ENCODE data around the gene ACTR5.
A peak's percentile ranks its signal among the peaks of the same experiment; 100 is the strongest.

The ACTR5 gene

DNA sequence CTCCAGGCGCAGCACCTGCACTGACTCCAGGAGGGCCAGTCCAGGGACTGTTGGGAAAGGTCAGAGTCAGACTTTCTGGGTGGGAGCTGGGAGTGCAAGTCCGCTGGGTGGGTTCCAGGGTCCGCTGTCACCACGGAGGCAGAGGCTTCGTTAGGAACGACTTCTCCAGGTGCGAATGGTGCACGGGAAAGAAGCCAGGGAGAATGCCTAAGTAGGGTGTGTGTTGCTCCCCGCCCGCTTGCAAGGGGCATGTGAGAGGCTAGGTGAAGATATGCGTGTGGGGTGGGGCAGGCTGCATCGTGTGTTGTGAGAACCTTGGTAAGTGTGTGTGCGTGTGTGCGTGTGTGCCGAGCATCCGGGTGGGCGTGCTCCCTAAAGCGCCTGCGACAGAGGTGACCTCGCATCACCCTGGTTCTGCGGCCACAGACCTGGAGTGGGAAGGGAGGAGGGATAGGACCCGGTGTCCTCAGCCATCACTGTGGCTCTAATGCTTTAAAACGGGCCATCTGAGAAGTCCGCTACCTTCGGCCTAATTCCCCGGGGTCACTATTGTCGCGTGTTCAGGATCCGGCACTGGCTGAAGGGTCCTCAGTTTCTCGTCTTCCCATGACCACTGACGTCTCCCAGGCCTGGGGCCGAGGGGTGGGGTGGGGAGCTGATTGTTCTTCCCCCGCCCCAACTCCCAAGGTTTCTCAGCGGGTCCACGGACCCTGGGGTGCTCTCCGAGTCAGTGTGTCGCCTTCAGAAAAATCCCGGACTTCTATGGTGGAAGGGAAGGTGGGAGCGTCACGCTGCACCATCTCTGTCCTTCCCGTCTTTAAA is 17.9 kb upstream of the ACTR5 start:
- peaks cover 8% of the 10 kb centered on the region for H3K4me1 ChIP-seq (ENCODE audit: control insufficient read depth, insufficient read depth, low read length)
- no peak overlapping the region for H3K9ac ChIP-seq (ENCODE audit: low read depth, low read length)
- peak overlapping the region; percentile 40 for H3K4me3 ChIP-seq (ENCODE audit: low read depth, low read length)
- H3K27me3 ChIP-seq (ENCODE audit: control insufficient read depth, insufficient read depth, low read length), result peaks cover 97% of the 10 kb centered on the region
- no peaks in the 10 kb centered on the region for H3K36me3 ChIP-seq (ENCODE audit: control insufficient read depth, insufficient read depth, low read length)
- H3K9me3 ChIP-seq (ENCODE audit: control insufficient read depth, insufficient read depth, low read length), result no peaks in the 10 kb centered on the region

DNA sequence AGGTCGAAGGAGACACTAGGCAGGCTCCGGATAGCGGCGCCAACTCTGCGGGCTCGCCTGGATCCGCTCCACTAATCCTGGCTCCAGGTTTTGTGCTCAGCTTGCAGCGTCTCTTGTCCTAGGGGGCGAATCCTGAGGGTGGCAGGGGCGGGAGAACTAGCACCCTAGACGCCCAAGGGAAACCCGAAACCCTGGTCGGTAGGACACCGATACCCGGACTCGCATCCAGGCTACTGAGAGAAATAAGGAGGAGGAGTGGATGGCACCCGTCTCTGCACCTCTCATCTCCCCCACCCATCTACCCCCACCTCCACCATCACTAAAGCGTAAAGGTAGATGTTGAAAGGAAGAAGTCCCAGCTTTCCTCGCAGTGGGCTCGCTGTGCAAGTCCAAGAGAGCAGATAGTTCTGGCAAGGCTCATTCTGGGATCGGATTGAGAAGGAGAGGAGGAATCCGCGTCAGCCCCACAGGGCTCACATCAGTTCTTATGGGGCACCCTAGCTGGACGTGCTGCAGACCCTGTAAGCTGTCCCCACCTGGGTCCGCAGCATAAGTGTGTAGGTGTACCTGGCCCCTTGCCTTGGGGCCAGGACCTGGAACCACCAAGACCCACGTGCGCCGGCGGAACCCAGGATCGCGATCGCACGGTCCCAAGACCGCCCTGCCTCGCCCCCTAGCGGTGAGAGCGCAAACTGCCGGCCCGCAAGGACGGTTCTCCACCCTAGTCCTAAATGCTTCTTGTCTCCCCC is 17.1 kb upstream of the ACTR5 start:
- Histone ChIP-seq H3K4me1 (ENCODE audit: control insufficient read depth, insufficient read depth, low read length) (peaks cover 8% of the 10 kb centered on the region), H3K4me3 (ENCODE audit: low read depth, low read length) (peak overlapping the region; percentile 54), H3K9ac (ENCODE audit: low read depth, low read length) (no peak overlapping the region), H3K9me3 (ENCODE audit: control insufficient read depth, insufficient read depth, low read length) (no peaks in the 10 kb centered on the region), H3K36me3 (ENCODE audit: control insufficient read depth, insufficient read depth, low read length) (no peaks in the 10 kb centered on the region), H3K27me3 (ENCODE audit: control insufficient read depth, insufficient read depth, low read length) (peaks cover 97% of the 10 kb centered on the region)

DNA sequence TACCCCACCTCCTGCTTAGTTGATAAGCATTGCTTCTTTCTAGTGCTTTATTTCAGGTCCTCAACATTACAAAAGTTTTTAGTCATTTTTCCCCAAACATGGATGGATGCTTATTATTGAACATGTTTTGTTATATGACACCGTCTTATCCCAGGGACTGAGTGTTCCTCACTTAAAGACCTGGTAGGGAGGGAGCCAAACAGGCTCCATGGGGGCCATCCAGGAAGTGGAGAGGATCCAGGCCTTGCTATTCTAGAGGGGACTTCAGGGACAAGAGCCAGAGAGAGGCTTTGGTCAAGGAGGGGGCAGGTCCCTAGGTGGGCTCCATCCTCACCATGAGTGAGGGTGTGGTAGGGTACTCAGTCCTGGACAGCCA is 16.5 kb upstream of the ACTR5 start:
- Histone ChIP-seq H3K27me3 (ENCODE audit: control insufficient read depth, insufficient read depth, low read length) (peaks cover 91% of the 10 kb centered on the region), H3K36me3 (ENCODE audit: control insufficient read depth, insufficient read depth, low read length) (no peaks in the 10 kb centered on the region), H3K4me1 (ENCODE audit: control insufficient read depth, insufficient read depth, low read length) (peaks cover 8% of the 10 kb centered on the region), H3K9me3 (ENCODE audit: control insufficient read depth, insufficient read depth, low read length) (no peaks in the 10 kb centered on the region), H3K4me3 (ENCODE audit: low read depth, low read length) (no peak overlapping the region), H3K9ac (ENCODE audit: low read depth, low read length) (no peak overlapping the region)

DNA sequence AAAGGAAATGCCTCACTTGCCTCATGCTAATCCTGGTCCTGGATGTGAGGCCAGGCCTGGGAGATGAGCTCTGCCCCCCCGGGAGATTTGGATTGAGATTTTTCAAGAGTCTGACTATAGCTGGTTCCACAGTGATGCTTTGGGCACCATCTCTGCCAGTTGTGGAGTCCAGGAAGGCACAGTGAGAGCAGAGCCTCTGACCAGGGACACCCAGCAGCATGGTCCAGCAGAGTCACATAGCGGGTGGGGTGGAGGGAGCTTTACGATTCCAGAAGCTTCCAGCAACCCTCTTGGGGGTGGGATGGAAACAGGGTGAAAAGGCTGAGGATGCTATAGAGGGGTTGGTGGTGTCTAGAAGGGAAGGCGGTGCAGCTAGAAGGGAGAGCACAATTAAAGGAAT is 15.3 kb upstream of the ACTR5 start:
- Histone ChIP-seq H3K4me1 (ENCODE audit: control insufficient read depth, insufficient read depth, low read length) (peaks cover 8% of the 10 kb centered on the region), H3K9ac (ENCODE audit: low read depth, low read length) (no peak overlapping the region), H3K4me3 (ENCODE audit: low read depth, low read length) (no peak overlapping the region), H3K36me3 (ENCODE audit: control insufficient read depth, insufficient read depth, low read length) (no peaks in the 10 kb centered on the region), H3K27me3 (ENCODE audit: control insufficient read depth, insufficient read depth, low read length) (peaks cover 80% of the 10 kb centered on the region), H3K9me3 (ENCODE audit: control insufficient read depth, insufficient read depth, low read length) (no peaks in the 10 kb centered on the region)

DNA sequence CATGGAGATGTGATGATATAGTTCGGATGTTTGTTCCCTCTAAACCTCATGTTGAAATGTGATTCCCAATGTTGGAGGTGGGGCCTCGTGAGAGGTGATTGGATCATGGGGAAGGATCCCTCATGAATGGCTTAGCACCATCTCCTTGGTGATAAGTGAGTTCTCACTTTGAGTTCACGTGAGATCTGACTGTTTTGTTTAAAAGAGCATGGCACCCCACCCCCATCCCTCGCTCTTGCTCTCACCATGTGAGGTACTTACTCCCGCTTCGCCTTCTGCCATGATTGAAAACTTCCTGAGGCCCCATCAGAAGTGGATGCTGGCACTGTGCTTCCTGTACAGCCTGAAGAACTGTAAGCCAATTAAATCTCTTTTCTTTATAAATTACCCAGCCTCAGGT is 13.1 kb upstream of the ACTR5 start:
- Histone ChIP-seq H3K4me3 (ENCODE audit: low read depth, low read length) (no peak overlapping the region), H3K9me3 (ENCODE audit: control insufficient read depth, insufficient read depth, low read length) (no peaks in the 10 kb centered on the region), H3K4me1 (ENCODE audit: control insufficient read depth, insufficient read depth, low read length) (peaks cover 1% of the 10 kb centered on the region), H3K36me3 (ENCODE audit: control insufficient read depth, insufficient read depth, low read length) (no peaks in the 10 kb centered on the region), H3K9ac (ENCODE audit: low read depth, low read length) (no peak overlapping the region), H3K27me3 (ENCODE audit: control insufficient read depth, insufficient read depth, low read length) (peaks cover 61% of the 10 kb centered on the region)

DNA sequence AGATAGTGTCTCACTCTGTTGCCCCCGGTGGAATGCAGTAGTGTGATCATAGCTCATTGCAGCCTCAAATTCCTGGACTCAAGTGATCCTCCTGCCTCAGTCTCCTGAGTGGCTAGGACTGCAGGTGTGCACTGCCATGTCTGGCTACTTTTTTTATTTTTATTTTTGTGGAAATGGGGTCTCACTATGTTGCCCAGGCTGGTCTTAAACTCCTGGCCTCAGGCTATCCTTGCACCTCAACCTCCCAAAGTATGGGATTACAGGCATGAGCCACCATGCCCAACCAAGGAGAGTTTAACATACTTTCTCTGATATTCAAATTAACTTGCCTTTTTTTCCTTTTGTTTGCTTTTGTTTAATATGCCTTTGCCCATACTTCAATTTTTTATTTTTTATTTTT is 10.4 kb upstream of the ACTR5 start:
- H3K4me1 ChIP-seq (ENCODE audit: control insufficient read depth, insufficient read depth, low read length), result no peaks in the 10 kb centered on the region
- H3K36me3 ChIP-seq (ENCODE audit: control insufficient read depth, insufficient read depth, low read length), result no peaks in the 10 kb centered on the region
- no peak overlapping the region for H3K9ac ChIP-seq (ENCODE audit: low read depth, low read length)
- H3K27me3 ChIP-seq (ENCODE audit: control insufficient read depth, insufficient read depth, low read length), result peaks cover 55% of the 10 kb centered on the region
- no peaks in the 10 kb centered on the region for H3K9me3 ChIP-seq (ENCODE audit: control insufficient read depth, insufficient read depth, low read length)
- H3K4me3 ChIP-seq (ENCODE audit: low read depth, low read length), result no peak overlapping the region

DNA sequence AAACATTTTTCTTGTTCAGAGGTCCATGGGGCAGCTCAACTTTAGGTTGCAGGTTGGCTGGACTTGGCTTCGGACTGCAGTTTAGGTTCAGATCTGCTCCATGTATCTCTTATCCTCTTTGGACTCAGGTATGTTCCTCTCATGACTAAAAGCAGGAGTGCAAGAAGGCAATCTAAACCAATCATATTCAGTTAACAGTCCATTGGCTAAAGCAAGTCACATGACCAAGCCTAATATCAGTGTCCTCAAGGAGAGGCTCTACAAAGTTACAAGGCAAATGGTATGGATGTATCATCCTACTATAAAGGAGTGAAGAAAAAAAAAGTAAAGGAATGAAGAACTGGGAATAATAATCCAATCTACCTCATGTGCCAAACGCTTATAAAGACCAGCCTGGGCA is 2.5 kb upstream of the ACTR5 start:
- Histone ChIP-seq H3K36me3 (ENCODE audit: control insufficient read depth, insufficient read depth, low read length) (peaks cover 4% of the 10 kb centered on the region), H3K9me3 (ENCODE audit: control insufficient read depth, insufficient read depth, low read length) (no peaks in the 10 kb centered on the region), H3K4me1 (ENCODE audit: control insufficient read depth, insufficient read depth, low read length) (peaks cover 7% of the 10 kb centered on the region), H3K27me3 (ENCODE audit: control insufficient read depth, insufficient read depth, low read length) (peaks cover 42% of the 10 kb centered on the region), H3K4me3 (ENCODE audit: low read depth, low read length) (no peak overlapping the region), H3K9ac (ENCODE audit: low read depth, low read length) (no peak overlapping the region)

DNA sequence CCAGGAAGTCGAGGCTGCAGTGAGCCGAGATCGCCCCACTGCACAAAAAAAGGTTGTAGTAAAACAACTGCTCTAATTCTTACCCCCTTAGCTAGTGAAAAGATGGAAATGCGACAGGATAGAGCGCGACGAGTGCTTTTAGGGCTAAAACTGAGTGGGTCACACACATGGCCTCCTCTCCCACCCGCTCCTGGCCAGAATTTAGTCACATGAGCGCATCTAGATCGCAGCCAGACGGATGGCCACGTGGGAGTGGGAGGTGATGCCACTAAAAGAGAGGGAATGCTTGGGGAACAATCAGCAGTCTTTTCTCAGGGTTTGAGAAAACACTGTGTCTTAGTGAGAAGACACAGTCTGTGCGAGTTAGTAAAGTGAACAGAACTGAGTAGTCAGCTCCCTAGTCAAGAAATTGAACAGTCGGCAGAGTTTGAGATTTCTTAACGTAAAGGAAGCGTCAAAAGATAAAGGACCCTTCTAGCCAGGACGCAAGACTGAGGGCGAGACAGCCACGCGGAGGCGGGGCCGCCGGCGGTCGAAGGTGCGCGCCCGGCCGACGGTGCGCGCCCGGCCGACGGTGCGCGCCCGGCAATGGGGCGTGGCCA is 664 bp upstream of the ACTR5 start:
- Histone ChIP-seq H3K9ac (ENCODE audit: low read depth, low read length) (peak overlapping the region; percentile 47), H3K4me1 (ENCODE audit: control insufficient read depth, insufficient read depth, low read length) (peaks cover 7% of the 10 kb centered on the region), H3K4me3 (ENCODE audit: low read depth, low read length) (peak overlapping the region; percentile 58), H3K36me3 (ENCODE audit: control insufficient read depth, insufficient read depth, low read length) (peaks cover 9% of the 10 kb centered on the region), H3K27me3 (ENCODE audit: control insufficient read depth, insufficient read depth, low read length) (peaks cover 28% of the 10 kb centered on the region), H3K9me3 (ENCODE audit: control insufficient read depth, insufficient read depth, low read length) (no peaks in the 10 kb centered on the region)

DNA sequence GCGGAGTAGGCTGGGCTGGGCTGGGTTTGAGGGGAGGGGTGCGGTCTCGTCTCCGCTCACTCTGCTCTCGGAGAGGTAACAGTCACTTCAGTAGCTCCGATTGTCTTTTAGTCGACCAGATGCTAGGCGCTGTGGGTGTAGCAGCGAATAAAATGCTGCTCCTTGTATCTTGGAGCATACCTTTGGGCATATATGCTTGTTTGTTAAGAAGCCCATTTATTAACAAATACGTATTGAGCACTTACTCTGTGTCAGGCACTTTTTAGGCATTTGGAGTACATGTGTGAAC is 545 bp downstream of the ACTR5 start:
- peaks cover 28% of the 10 kb centered on the region for H3K27me3 ChIP-seq (ENCODE audit: control insufficient read depth, insufficient read depth, low read length)
- no peaks in the 10 kb centered on the region for H3K9me3 ChIP-seq (ENCODE audit: control insufficient read depth, insufficient read depth, low read length)
- H3K4me1 ChIP-seq (ENCODE audit: control insufficient read depth, insufficient read depth, low read length), result peaks cover 7% of the 10 kb centered on the region
- peak overlapping the region; percentile 81 for H3K9ac ChIP-seq (ENCODE audit: low read depth, low read length)
- H3K4me3 ChIP-seq (ENCODE audit: low read depth, low read length), result peak overlapping the region; percentile 90
- peaks cover 9% of the 10 kb centered on the region for H3K36me3 ChIP-seq (ENCODE audit: control insufficient read depth, insufficient read depth, low read length)

DNA sequence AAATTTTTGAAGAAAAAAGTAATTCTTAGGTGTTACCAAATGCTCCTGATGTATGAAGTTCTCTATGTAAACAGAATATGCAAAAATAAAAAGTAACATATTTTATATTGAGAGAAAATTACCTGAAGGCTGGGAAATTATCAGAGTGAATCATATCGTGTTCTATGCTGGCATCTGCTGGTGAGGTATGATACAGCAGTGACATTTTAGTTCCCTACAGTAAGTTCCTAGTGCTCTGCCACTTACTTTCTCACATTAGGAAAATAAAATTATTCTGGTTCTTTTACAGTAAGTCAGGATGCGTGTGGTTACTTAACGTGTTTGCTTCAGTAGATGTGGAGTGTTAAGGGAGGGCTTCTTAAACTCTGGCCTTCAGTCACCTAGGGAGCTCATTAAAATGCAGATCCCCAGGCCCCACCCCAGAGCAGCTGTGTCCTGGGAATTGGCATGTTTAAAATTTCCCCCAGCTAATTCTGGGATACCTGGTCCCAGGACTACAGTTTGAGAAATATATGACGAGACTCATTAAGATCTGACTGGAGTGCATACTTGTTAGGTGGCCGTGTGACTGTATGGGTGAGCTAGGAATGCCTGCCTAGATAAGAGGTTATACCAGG is 3.2 kb downstream of the ACTR5 start:
- Histone ChIP-seq H3K36me3 (ENCODE audit: control insufficient read depth, insufficient read depth, low read length) (peaks cover 13% of the 10 kb centered on the region), H3K27me3 (ENCODE audit: control insufficient read depth, insufficient read depth, low read length) (peaks cover 21% of the 10 kb centered on the region), H3K9me3 (ENCODE audit: control insufficient read depth, insufficient read depth, low read length) (no peaks in the 10 kb centered on the region), H3K4me1 (ENCODE audit: control insufficient read depth, insufficient read depth, low read length) (peaks cover 7% of the 10 kb centered on the region), H3K4me3 (ENCODE audit: low read depth, low read length) (no peak overlapping the region), H3K9ac (ENCODE audit: low read depth, low read length) (no peak overlapping the region)

DNA sequence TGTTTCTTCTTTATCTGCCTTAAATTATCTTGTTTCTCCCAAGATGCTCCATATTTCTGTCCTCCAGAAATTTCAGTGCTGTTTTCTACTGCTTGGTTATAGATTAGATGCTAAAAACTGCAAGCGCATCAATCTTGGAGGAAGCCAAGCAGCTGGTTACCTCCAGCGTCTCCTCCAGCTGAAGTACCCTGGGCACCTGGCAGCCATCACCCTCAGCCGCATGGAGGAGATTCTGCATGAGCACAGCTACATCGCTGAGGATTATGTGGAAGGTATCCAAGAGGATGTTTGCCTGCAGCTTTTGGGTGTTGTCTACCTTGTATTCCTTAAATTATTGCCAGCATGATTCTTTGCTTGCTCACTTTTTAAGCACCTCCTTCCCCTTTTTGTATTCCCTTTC is 3.8 kb downstream of the ACTR5 start:
- no peak overlapping the region for H3K4me3 ChIP-seq (ENCODE audit: low read depth, low read length)
- H3K27me3 ChIP-seq (ENCODE audit: control insufficient read depth, insufficient read depth, low read length), result peaks cover 15% of the 10 kb centered on the region
- peaks cover 16% of the 10 kb centered on the region for H3K36me3 ChIP-seq (ENCODE audit: control insufficient read depth, insufficient read depth, low read length)
- H3K4me1 ChIP-seq (ENCODE audit: control insufficient read depth, insufficient read depth, low read length), result peaks cover 7% of the 10 kb centered on the region
- H3K9me3 ChIP-seq (ENCODE audit: control insufficient read depth, insufficient read depth, low read length), result no peaks in the 10 kb centered on the region
- H3K9ac ChIP-seq (ENCODE audit: low read depth, low read length), result no peak overlapping the region

Data from iPS-15b (cell line).